MM.1S (cell line): Measurements from ENCODE around the gene OBSCN.

Experiments used
- DNase-seq: peaks from one replicate; pipeline ENCODE4 v3.0.0-alpha.2; 2015
- H2AFZ ChIP-seq: fragments of 300-600 bp; sonication (generic); 2 replicates; pipeline ENCODE4 v1.6.0; 2016; ENCODE audit warnings: antibody characterized with exemption, low read length
- H3F3A ChIP-seq: fragments of 300-600 bp; sonication (generic); 2 replicates; pipeline ENCODE4 v1.6.1; 2016; ENCODE audit warnings: mild to moderate bottlenecking, antibody characterized with exemption, low read length, moderate library complexity, mixed read lengths; ENCODE audit not compliant: insufficient read depth
- H3K27ac ChIP-seq: fragments of 300-600 bp; sonication (generic); 2 replicates; pipeline ENCODE4 v1.5.1; 2016; ENCODE audit warnings: mild to moderate bottlenecking, low read length
- H3K27me3 ChIP-seq: fragments of 300-600 bp; sonication (generic); replicated peaks from 2 replicates; pipeline ENCODE4 v1.6.0; 2016; ENCODE audit warnings: low read length; ENCODE audit not compliant: insufficient read depth
- H3K36me3 ChIP-seq: fragments of 300-600 bp; sonication (generic); replicated peaks from 2 replicates; pipeline ENCODE4 v1.6.1; 2016; ENCODE audit warnings: mild to moderate bottlenecking, low read length, mixed read lengths; ENCODE audit not compliant: insufficient read depth
- H3K4me1 ChIP-seq: fragments of 300-600 bp; sonication (generic); 2 replicates; pipeline ENCODE4 v1.6.1; 2016; ENCODE audit warnings: low read length, mixed read lengths
- H3K4me2 ChIP-seq: fragments of 300-600 bp; sonication (generic); 2 replicates; pipeline ENCODE4 v1.6.0; 2016; ENCODE audit warnings: low read depth, low read length
- H3K4me3 ChIP-seq: fragments of 300-600 bp; sonication (generic); 2 replicates; pipeline ENCODE4 v1.5.1; 2016; ENCODE audit warnings: low read length, mixed read lengths
- H3K79me2 ChIP-seq: fragments of 300-600 bp; sonication (generic); 2 replicates; pipeline ENCODE4 v1.6.1; 2016; ENCODE audit warnings: mixed run types, low read length, mixed read lengths
- H3K9ac ChIP-seq: fragments of 300-600 bp; sonication (generic); 2 replicates; pipeline ENCODE4 v1.6.1; 2016; ENCODE audit warnings: low read length, mixed read lengths
- H3K9me2 ChIP-seq: fragments of 300-600 bp; sonication (generic); replicated peaks from 2 replicates; pipeline ENCODE4 v1.6.1; 2016; ENCODE audit warnings: mild to moderate bottlenecking, low read length, mixed read lengths; ENCODE audit not compliant: insufficient read depth
- H3K9me3 ChIP-seq: fragments of 300-600 bp; sonication (generic); replicated peaks from 2 replicates; pipeline ENCODE4 v1.6.1; 2016; ENCODE audit warnings: mild to moderate bottlenecking, low read length, mixed read lengths; ENCODE audit not compliant: insufficient read depth
- H4K20me1 ChIP-seq: fragments of 300-600 bp; sonication (generic); 2 replicates; pipeline ENCODE4 v1.6.1; 2016; ENCODE audit warnings: mild to moderate bottlenecking, low read length, moderate library complexity, mixed read lengths; ENCODE audit not compliant: insufficient read depth
- EZH2 ChIP-seq: fragments of 300-600 bp; sonication (generic); optimal IDR thresholded peaks from 2 replicates; pipeline ENCODE3; 2017; ENCODE audit warnings: low read depth, mild to moderate bottlenecking, antibody characterized with exemption, low read length, mixed read lengths
- EZH2phosphoT487 ChIP-seq: fragments of 300-600 bp; sonication (generic); IDR thresholded peaks from 2 replicates; pipeline ENCODE4 v1.6.1; 2018; ENCODE audit warnings: antibody characterized with exemption, low read length
- TF ChIP-seq, protein P1 (sequence below): fragments of 300-600 bp; sonication (generic); IDR thresholded peaks from 2 replicates; pipeline ENCODE4 v1.5.1; 2016; ENCODE audit warnings: antibody characterized with exemption, low read length, mixed read lengths

OBSCN gene

DNA sequence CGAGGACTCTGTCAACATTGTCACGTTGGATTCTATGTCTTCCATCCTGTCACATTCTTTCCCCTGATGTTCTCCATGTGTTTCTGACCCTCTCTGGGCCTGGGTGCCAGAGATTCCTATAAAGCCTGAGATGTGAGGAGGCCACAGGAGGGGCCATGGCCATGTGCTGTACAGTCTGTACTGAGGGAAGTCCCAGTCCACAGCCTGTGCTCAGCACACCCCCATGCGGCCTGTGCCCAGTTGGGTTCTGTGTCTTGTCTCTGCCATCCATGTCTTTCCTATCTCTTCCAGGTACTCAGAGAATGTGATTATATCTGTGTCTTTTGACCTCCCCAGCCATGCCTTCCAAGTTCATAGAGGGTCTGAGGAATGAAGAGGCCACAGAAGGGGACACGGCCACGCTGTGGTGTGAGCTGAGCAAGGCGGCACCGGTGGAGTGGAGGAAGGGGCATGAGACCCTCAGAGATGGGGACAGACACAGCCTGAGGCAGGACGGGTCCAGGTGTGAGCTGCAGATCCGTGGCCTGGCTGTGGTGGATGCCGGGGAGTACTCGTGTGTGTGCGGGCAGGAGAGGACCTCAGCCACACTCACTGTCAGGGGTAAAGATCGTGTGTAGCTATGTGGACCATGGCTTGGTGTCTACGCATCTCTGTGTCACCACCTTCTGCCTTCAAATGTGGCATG is 86.1 kb downstream of the OBSCN start:
- no peak overlapping the region for H3K4me3 ChIP-seq
- no peaks in the 10 kb centered on the region for H4K20me1 ChIP-seq
- H3K4me2 ChIP-seq, result no peak overlapping the region
- H3K9me3 ChIP-seq, result no peaks in the 10 kb centered on the region
- DNase-seq, result no peak
- TF ChIP-seq, protein P1, sequence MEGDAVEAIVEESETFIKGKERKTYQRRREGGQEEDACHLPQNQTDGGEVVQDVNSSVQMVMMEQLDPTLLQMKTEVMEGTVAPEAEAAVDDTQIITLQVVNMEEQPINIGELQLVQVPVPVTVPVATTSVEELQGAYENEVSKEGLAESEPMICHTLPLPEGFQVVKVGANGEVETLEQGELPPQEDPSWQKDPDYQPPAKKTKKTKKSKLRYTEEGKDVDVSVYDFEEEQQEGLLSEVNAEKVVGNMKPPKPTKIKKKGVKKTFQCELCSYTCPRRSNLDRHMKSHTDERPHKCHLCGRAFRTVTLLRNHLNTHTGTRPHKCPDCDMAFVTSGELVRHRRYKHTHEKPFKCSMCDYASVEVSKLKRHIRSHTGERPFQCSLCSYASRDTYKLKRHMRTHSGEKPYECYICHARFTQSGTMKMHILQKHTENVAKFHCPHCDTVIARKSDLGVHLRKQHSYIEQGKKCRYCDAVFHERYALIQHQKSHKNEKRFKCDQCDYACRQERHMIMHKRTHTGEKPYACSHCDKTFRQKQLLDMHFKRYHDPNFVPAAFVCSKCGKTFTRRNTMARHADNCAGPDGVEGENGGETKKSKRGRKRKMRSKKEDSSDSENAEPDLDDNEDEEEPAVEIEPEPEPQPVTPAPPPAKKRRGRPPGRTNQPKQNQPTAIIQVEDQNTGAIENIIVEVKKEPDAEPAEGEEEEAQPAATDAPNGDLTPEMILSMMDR, result no peak
- TF ChIP-seq EZH2, result no peak
- TF ChIP-seq EZH2phosphoT487, result no peak
- H3K27me3 ChIP-seq, result 0 out of 2 replicates have a peak, but pooled peaks cover under 1% of the 10 kb centered on the region
- no peak overlapping the region for H3K27ac ChIP-seq
- H3K36me3 ChIP-seq, result no peaks in the 10 kb centered on the region
- H3K9ac ChIP-seq, result no peak overlapping the region
- H2AFZ ChIP-seq, result no peak overlapping the region
- no peaks in the 10 kb centered on the region for H3K9me2 ChIP-seq
- H3K4me1 ChIP-seq, result no peaks in the 10 kb centered on the region
- H3F3A ChIP-seq, result no peaks in the 10 kb centered on the region
- no peaks in the 10 kb centered on the region for H3K79me2 ChIP-seq

DNA sequence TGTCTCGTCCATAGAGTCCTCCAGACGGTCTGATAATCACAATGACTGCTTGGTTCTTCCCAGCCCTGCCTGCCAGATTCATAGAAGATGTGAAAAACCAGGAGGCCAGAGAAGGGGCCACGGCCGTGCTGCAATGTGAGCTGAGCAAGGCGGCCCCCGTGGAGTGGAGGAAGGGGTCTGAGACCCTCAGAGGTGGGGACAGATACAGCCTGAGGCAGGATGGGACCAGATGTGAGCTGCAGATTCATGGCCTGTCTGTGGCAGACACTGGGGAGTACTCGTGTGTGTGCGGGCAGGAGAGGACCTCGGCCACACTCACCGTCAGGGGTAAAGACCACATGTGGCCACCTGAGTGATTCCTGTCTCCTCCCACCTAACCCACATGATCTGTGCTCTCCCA is 86.9 kb downstream of the OBSCN start:
- no peak overlapping the region for H3K9ac ChIP-seq
- H3K79me2 ChIP-seq, result no peaks in the 10 kb centered on the region
- no peaks in the 10 kb centered on the region for H3K36me3 ChIP-seq
- no peaks in the 10 kb centered on the region for H3K9me3 ChIP-seq
- H3K4me1 ChIP-seq, result no peaks in the 10 kb centered on the region
- TF ChIP-seq EZH2phosphoT487 (no peak), EZH2 (no peak)
- TF ChIP-seq, protein P1, result no peak
- H4K20me1 ChIP-seq, result no peaks in the 10 kb centered on the region
- H3K4me2 ChIP-seq, result no peak overlapping the region
- DNase-seq, result no peak
- no peak overlapping the region for H3K27ac ChIP-seq
- no peaks in the 10 kb centered on the region for H3F3A ChIP-seq
- no peak overlapping the region for H2AFZ ChIP-seq
- H3K27me3 ChIP-seq, result no peaks in the 10 kb centered on the region
- H3K4me3 ChIP-seq, result no peak overlapping the region
- H3K9me2 ChIP-seq, result no peaks in the 10 kb centered on the region

DNA sequence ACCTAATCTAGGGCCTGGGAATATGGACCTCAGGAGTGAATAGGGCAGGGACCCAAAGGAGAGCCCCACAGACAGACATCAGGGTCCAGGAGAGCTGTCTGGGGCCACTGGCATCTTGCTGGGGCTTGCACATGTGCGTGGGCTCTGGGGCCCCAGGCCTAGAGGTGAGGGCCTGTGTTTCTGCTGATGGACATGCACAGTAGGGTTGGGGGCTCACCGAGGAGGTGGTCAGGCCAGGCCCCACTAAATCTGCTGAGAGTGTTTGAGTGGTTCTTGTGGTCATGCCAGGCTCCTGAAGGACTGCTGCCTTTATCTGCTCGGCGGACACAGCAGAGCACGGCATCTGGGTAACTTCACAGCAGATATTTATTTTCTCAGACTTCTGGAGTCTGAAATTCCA is 87.4 kb downstream of the OBSCN start:
- TF ChIP-seq, protein P1, result no peak
- no peak for TF ChIP-seq EZH2

More for the DNA sequence above, 87.4 kb downstream of the OBSCN start:
- Histone ChIP-seq H3K4me3 (no peak overlapping the region), H3K9me2 (no peaks in the 10 kb centered on the region), H3K27me3 (no peaks in the 10 kb centered on the region), H4K20me1 (no peaks in the 10 kb centered on the region), H3K27ac (no peak overlapping the region), H3K9ac (no peak overlapping the region), H3K79me2 (no peaks in the 10 kb centered on the region), H3K4me1 (no peaks in the 10 kb centered on the region), H2AFZ (no peak overlapping the region), H3F3A (no peaks in the 10 kb centered on the region), H3K4me2 (no peak overlapping the region), H3K36me3 (no peaks in the 10 kb centered on the region), H3K9me3 (no peaks in the 10 kb centered on the region)
- no peak for DNase-seq
